Measurements from ENCODE around the gene MLLT6. TPM values are rescaled to one million over a fixed set of nuclear protein-coding genes. Genes with fewer than 3 reads are reported as not detected.
A peak's percentile ranks its signal among the peaks of the same experiment; 100 is the strongest.

The MLLT6 gene
- polyA plus RNA-seq, 2 of the 4 experiments (the other 2 are of a cell fraction), result 28.3 to 28.9 TPM

DNA sequence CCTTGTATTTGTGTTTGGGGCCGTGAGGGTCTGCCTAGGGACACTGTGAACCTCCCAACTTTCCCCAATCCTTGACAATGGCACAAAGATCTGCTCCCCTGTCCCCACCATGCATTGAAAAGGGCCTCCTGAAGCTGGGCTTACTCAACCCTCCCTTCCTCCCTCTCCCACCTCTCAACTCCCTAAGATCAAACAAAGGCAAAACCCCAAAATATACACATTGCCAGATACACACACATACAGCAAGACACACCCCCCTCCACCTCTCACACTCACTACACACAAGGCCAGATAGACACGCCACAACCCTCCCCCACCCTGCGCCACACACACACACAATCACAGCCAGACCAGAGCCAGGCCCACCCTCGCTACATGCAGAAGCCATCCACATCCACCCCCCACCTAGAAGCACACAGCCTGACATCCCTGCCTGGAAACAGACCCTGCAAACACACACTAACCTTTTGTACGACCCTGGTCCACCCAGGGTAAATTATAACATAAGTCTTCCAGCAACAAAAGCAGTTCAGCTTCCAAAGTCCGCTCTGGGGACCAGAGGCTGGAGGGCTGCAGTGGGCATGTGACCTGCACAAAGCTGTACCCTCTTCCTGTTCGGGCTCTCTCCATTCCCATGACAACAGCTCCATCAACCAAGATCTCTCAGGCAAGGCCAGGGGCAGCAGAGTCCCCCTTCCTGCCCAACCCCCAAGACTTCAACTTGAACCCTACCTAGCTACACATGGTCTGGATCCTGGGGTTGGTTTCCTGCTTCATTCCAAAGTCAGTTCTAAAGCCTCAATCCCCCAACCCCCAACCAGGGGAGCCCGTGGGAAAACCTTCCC lies 41.2 kb downstream of the MLLT6 start:
- H3K9me3 ChIP-seq, result no peaks in the 10 kb centered on the region
- peak overlapping the region; percentile 90 to 98 for H3K27ac ChIP-seq
- peak overlapping the region; percentile 96 for H3K4me3 ChIP-seq
- peaks cover 48% of the 10 kb centered on the region for H3K4me1 ChIP-seq
- CTCF ChIA-PET, result interaction anchor here (0.9 to 5.8 kb wide), 6 partner anchors 8 to 77 kb away, joined by 3 to 107 read pairs (median 4); partner anchors contain the start of gene CISD3
- DNase-seq (ENCODE audit: low read depth in 1 of 2, low spot score in 1 of 2) (no peak), ATAC-seq (no peak), FAIRE-seq (no peak)
- WGBS (ENCODE audit: missing lambda C conversion rate), result 66% methylated on average over 8 of the region's 8 CpGs
- peak overlapping the region; percentile 82 for H3K4me2 ChIP-seq
- TF ChIP-seq TP53 (CRISPR knock-in tag; IDR thresholded peaks at IDR 0.05) (no peak), HOXA7 (CRISPR knock-in tag; IDR thresholded peaks at IDR 0.05) (no peak), NR3C1 (IDR thresholded peaks at IDR 0.05) (no peak), CBX8 (IDR thresholded peaks at IDR 0.05) (no peak)
- POLR2A ChIA-PET, result no interaction called here

DNA sequence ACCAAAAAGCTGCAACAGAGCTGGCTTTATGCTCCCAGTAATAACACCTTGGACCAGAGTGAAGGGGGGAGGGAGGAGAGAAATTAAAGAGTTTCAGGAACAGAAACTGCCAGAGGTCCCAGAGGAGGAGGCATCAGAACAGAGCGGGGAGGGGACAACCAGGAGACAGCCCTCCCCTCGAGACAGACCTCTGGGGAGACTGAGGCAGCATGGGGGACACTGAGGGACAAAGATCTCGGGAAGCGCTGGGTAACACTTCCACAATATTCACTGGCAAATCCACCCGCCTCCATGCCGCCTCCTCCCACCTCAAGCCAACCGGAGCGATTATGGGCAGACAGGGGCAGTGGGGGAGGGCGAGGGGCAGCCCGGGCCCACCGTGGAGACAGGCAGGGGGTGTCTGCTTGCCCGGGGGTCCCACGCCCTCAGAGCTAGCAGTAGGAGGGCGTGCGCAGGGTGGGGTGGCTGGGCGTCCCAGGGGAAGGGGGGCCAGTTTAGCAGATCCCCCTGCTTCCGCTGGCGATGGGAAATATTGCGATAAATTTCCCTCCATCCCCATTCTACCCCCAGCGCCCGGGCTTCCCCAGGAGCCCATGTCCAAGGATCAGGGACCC lies 41.9 kb downstream of the MLLT6 start:
- TF ChIP-seq MAFK (IDR thresholded peaks at IDR 0.05; ENCODE audit: partially characterized antibody) (no peak), MAZ (IDR thresholded peaks at IDR 0.05; ENCODE audit: borderline replicate concordance, low read depth, low read length) (no peak), GATA3 (IDR thresholded peaks at IDR 0.05; ENCODE audit: borderline replicate concordance) (no peak), FOSL2 (IDR thresholded peaks at IDR 0.05) (no peak), FOSL2 (CRISPR knock-in tag; IDR thresholded peaks at IDR 0.05) (no peak), FOSB (CRISPR knock-in tag; IDR thresholded peaks at IDR 0.05) (no peak), CBX8 (IDR thresholded peaks at IDR 0.05) (no peak), CHD4 (IDR thresholded peaks at IDR 0.05; ENCODE audit: borderline replicate concordance) (no peak), FOXS1 (CRISPR knock-in tag; IDR thresholded peaks at IDR 0.05) (no peak)
- TF ChIP-seq, protein P1, sequence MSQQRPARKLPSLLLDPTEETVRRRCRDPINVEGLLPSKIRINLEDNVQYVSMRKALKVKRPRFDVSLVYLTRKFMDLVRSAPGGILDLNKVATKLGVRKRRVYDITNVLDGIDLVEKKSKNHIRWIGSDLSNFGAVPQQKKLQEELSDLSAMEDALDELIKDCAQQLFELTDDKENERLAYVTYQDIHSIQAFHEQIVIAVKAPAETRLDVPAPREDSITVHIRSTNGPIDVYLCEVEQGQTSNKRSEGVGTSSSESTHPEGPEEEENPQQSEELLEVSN (IDR thresholded peaks at IDR 0.05; ENCODE audit: borderline replicate concordance, low read depth), result no peak
- peak overlapping the region; percentile 90 to 98 for H3K27ac ChIP-seq
- ChIA-PET POLR2A (no interaction called here), CTCF (interaction anchor here (0.6 to 5.8 kb wide), 5 partner anchors 12 to 299 kb away, joined by 3 to 107 read pairs (median 5); partner anchors contain the start of gene CISD3)
- H3K4me3 ChIP-seq, result peak overlapping the region; percentile 96
- DNase-seq (ENCODE audit: low read depth in 1 of 2, low spot score in 1 of 2) (no peak), ATAC-seq (no peak), FAIRE-seq (no peak)
- 6% methylated on average over 21 of the region's 21 CpGs for WGBS (ENCODE audit: missing lambda C conversion rate)
- H3K4me1 ChIP-seq, result peaks cover 49% of the 10 kb centered on the region
- peak overlapping the region; percentile 82 for H3K4me2 ChIP-seq
- H3K9me3 ChIP-seq, result no peaks in the 10 kb centered on the region

DNA sequence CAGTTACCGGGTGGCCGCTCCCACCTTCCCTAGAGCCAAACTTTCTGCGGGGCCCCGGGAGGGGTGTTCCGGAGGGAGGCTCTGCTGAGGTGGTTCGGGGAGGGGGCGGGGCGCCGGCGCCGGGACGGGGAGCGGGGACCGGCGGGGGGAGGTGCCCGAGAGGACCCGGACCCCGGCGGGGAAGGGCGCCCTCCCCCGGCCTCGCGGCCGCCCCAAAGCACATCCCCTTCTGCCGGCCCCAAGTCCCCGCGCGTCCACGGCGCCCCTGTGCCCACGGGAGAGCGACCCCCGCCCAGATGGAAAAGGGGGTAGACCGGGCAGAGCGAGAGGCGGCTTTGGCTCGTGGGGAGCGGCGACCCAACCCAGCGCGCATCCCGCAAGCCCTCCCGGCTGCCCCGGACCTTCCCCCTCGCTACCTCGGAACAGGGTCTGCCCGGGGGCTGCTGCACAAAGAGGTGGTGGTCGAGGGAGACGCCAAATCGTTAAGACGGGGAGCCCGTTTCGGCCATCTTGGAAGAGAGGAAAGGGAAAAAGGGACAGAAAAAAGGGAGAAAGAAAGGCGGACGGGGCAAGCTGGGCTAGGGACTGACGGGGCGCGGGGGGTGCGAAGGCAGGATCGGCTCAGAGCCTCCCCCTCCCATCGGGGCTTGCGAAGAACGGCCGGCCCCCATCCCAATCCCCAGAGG lies 42.5 kb downstream of the MLLT6 start:
- ATAC-seq (no peak; a peak in 1 of 6 replicates), DNase-seq (ENCODE audit: low read depth in 1 of 2, low spot score in 1 of 2) (peak in 1 of 2 experiments; percentile 42), FAIRE-seq (no peak)
- peak overlapping the region; percentile 90 to 98 for H3K27ac ChIP-seq
- 2% methylated on average over 33 of the region's 64 CpGs for WGBS (ENCODE audit: missing lambda C conversion rate)
- H3K4me3 ChIP-seq, result peak overlapping the region; percentile 96
- peak overlapping the region; percentile 82 for H3K4me2 ChIP-seq
- CTCF ChIA-PET, result interaction anchor here (0.6 to 5.8 kb wide), 4 partner anchors 12 to 299 kb away, joined by 3 to 107 read pairs (median 8); partner anchors contain the start of gene CISD3
- peaks cover 43% of the 10 kb centered on the region for H3K4me1 ChIP-seq
- TF ChIP-seq, protein P2, sequence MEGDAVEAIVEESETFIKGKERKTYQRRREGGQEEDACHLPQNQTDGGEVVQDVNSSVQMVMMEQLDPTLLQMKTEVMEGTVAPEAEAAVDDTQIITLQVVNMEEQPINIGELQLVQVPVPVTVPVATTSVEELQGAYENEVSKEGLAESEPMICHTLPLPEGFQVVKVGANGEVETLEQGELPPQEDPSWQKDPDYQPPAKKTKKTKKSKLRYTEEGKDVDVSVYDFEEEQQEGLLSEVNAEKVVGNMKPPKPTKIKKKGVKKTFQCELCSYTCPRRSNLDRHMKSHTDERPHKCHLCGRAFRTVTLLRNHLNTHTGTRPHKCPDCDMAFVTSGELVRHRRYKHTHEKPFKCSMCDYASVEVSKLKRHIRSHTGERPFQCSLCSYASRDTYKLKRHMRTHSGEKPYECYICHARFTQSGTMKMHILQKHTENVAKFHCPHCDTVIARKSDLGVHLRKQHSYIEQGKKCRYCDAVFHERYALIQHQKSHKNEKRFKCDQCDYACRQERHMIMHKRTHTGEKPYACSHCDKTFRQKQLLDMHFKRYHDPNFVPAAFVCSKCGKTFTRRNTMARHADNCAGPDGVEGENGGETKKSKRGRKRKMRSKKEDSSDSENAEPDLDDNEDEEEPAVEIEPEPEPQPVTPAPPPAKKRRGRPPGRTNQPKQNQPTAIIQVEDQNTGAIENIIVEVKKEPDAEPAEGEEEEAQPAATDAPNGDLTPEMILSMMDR (IDR thresholded peaks at IDR 0.05), result peak; percentile 47
- TF ChIP-seq EHF (CRISPR knock-in tag; IDR thresholded peaks at IDR 0.05) (no peak), BHLHE40 (IDR thresholded peaks at IDR 0.05; ENCODE audit: low read depth, low read length) (no peak), POLR2A (IDR thresholded peaks at IDR 0.05; ENCODE audit: low read length) (peak; percentile 2; the same call in 1 of the 2 replicates)
- POLR2A ChIA-PET, result no interaction called here
- H3K9me3 ChIP-seq, result no peaks in the 10 kb centered on the region

All from A549 (cell line).